Fibroblast of skin of left quadriceps (primary cell): ENCODE results near the gene VWA2.
"Not testable (repeated sequence)": the region's sequence is repeated elsewhere in the genome, so short reads cannot be mapped to it uniquely, and the experiment has no call there.

Experiments
- DNase-seq, 2 experiments: peaks; one replicate each; pipeline ENCODE4 v3.0.0-alpha.2; 2013; ENCODE audit warnings: low read depth in 2 of 2

Gene VWA2

DNA sequence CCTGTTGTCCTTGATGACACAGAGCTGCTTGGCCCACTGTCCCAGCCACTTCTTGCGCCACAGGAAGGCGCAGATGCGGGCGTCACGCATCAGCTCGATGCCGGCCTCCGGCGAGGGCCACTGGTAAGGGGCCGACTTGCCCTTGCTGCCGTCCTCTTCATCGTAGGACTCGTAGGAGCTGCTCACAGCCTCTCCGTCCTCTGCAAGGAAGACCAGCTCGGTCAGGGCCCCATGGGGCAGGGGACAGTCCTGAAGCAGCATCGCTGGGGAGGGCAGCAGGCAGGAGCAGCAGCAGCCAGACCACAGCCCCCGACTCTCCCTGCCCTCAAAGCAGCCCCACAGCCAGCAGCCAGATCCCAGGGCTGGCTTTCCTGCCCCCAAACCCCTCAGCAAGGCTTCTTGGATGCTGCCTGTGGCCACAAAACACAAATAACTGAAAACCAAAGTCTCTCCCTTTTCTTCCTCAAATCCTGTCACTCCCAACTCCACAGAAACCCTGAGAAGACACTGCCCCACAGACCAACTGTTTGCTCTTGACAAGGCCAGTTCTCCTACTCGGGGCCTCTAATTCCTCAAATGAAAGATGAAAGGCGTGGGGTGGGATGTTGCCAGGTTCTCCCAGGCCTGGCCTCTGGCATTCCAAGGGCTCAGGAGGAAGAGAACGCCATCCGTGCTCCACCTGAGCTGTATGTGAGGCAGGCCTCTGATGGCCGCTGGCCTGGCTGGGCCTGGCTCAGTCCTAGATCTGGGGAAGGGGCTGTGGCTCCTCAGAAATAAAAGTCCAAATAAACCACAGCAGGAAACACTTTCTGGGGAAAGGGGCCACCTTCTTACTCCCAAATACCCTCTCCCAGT is 76.7 kb downstream of the VWA2 start:
- no peak for DNase-seq

DNA sequence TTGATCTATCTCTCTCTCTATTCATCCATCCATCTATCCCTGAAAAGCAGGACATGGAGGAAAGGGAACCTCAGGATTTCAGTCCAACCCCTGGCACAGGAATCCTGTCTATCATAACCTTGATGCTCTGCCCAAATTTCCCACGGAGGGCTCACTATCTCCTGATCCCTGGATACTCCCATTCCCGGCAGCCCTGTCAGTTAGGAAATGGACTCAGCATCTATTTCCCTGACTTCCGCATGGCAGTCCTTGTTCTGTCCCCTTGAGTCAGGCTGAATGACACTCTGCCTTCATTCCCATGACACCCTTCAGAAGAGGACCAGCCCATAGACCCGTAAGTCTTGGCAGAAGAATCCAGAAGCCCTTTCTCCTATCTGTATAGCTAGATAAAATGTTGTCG is 77.7 kb downstream of the VWA2 start:
- no peak for DNase-seq

DNA sequence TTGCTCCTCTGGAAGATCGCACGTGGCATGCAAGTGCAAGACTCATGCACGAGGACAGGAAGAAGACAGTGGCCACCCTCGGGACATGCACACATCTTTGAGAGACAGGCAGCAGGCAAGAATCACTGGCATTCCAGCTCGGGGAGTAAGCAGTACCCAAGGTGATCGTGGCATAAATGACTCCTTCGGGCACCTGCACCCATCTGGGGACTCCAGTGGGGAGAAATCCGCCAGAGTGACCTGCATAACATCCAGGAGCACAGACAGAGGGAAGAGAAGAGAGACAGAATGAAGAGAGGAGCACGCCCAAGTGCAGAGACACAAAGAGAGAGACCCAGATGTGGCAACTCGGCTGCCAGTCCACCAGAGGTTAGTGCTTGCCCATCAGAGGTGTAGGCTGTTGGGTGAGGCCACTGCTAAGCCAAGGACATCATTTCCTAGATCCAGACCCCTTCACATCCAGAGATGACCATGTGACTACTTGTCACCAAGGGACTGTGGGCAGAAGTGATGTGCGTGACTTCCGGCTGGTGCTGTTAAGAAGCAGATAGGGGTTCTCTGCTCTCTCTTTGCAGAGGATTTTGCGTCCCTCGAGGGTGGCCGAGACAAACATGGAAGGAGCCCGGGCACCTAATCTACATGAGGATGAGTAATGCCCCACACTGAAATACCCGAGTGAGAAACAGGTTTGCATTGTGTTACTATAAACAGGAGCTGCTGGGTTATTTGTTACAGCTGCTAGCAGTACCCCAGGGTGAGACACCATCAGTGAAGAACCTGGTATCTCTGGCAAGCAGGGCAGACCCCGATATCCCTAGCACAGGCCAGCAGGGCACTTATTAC is 80.6 kb downstream of the VWA2 start:
- no peak for DNase-seq

DNA sequence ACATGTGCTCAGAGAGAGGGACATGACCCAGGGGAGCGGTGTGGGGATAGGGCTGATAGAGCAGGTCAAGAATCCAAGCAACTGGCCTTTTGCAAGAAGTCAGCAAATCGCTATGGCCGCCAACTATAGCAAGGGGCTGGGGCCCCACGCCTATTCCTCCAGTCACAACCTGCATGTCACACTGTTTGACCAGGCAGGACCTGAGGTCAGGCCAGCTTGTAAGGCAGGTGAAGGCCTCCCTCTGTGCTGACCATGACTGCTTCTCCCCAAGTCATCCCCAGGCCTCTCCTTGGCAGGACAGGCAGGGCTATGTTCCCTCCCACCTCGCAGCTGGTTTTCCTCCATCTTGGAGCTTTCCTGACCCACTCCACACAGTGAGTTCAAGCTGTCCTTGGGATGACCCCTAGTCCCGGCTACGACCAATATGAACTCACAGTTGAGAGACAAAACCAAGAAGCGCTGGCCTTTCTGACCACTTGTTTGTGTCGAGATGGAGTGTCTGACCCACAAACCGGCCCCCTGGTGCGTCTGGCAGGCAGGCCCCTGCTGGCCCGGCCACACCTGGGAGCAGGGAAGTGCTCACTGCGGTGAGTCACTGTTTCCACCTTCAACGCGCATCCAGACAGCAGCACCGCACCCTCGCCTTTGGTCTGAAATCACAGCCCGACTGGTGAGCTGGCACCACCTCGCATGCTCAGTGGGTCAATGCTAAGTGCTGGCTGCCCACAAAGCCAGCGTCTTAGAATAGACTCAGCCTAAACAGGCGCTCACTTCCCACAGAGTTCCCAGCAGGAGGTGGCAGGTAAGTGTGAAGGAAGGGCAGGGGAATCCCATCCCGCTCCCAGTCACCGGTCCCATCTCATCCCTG is 81.4 kb downstream of the VWA2 start:
- DNase-seq: no peak

DNA sequence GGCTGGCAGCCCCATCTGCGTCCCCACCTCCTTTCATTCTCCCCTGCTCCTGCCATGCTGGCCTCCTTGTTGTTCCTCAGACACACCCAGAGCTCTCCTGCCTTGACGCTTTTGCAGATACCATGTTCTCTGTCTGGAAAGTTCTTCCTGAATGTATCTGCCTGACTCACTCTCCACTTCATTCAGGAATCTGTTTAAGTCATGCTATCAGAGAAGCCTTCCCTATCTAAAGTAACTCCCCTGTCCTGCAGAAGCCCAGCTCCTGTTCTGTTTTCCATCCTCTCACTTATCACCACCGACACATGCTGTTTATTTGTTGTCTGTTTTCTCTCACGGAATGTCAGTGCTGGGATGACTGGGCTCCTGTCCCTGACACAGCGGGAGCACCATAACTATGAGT is 83.3 kb downstream of the VWA2 start:
- no peak for DNase-seq

DNA sequence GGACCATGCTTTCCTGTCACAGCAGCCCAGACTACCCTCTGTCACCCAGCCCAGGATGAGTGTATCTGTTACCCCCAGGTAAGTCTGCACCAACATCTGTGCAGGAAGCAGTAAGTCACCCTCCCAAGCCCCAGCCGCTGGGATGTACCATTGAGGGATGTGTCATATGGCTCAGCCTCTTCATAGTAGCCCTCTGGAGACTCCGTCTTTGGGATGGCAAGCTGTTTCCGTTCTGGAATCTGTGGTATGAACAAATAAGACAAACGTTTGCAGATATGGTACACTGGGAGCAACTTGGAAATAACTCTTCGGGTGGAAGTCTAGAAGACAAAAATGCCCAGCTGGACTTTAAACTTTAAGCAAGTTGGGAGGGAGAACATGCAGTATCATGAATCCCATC is 84.0 kb downstream of the VWA2 start:
- DNase-seq: no peak

DNA sequence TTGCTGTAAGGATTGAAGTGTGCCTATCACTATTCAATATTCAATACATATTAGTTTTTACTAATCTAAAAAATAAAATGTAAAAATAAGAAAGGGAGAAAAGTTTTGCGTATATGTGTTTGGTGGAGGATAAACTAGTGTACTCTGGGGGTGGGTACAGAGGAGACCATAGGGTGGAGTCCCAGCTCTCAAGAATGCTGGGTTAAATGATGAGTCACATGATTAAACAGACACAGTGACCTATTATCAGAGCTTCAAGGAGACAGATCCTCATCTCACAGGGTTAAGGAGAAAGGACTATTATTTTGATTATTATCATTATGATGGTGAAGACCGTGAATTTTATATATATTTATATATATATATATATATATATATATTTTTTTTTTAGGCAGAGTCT is 87.7 kb downstream of the VWA2 start:
- no peak for DNase-seq

DNA sequence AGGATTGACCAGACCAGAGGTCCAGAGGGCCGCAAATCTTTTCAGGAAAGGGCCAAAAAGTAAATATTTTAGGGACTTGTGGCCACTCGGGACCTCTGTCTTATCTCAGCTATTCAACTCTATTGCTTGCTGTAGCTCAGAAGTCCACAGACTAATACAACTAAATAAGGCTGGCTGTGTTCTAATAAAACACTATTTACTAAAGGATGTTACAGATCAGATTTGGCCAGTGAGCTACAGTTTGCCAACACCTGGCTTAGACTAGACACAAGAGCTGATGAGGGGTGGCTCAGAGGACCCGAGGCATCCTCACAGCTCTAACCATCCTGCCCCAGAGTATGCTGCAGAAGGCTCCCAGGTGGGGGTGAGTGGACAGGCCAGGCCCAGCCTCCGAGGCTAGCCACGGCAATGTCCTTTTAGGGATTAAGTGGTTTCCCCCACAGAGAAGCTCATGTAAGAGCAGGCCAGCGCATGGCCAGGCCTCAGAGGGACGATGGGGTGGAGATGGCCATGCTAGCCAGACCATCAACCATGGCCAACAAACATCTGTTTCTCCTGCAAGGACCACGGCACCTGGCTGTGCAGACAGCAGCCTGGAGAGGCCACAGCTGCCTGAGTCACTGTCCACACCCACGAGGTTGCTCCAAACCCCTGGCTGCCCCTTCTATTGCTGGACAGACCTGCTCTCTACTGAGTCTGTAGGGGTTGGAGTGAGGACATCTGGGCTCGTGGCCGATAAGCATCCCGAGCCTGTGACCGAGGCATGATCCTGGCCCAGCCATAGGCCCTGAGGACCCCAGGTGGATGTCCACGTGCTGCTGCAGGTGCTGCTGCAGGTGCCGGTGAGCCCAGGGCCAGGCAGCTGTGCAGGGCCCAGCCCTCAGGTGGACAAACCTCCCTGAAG is 88.7 kb downstream of the VWA2 start:
- no peak for DNase-seq

DNA sequence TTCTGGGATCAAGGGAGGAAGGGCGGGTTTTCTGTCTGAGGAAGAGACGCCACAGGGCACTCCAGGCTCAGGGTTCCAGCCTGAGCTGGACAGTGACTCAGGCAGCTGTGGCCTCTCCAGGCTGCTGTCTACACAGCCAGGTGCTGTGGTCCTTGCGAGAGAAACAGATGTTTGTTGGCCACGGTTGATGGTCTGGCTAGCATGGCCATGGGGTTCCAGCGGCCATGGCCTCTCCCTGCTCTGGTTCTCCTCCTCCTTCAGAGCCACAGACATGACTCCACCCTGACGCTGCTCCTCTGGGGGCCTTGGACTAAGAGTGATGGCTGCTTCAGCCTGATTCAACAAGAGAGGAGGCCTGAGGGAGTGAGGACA is 89.4 kb downstream of the VWA2 start:
- no peak for DNase-seq

DNA sequence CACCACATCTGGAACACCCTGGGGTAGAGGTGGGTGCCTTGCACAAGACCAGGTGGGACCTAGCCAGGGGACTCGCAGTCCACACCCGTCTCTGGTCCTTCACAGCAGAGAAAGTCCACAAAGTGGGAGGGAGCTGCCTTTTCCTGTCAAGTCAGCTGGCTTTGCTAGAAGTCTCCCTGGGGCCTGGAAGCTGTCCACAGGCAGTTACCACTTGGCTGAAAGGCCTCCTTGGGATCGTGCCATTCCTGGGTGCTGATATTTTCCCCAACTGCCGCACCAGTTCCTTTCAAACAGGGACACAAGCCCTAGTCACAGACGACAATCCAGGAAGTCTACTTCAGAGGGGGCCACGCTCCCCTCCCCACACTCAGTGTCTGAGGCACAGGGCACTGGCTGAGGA is 89.8 kb downstream of the VWA2 start:
- DNase-seq: no peak

DNA sequence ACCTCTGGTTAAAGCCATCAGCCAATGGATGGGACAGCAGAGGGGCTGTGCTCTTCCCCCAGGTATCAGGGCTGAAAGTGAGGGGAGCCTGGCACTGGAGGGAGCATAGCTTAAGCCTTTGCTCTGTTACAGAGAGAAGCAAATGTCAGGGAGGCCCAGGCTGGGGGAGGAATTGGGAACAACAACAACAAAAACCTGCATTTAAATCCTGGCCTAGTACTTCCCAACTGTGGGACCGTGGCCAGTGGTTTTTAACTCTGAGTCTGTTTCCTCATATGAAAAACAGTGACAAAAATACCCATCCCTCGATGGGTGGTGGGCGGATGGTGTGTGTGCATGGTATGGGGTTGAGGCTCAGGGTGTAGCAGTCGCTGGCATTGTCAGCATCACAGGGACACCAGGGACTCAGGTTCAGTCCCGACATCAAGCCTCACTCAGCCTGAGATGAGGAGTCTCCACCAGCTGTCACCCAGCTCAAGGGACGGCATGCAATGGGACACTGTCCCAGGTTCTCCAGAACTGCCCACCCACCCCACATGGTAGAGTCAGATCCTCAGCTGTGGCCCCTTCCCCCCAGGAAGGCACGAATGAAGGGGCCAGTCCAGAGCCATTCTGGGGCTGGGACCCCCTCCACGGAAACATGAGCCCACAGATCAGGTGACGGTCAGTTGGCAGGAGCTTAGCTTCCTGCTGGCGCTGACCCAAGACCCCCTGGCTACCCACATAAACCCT is 90.7 kb downstream of the VWA2 start:
- DNase-seq: no peak

DNA sequence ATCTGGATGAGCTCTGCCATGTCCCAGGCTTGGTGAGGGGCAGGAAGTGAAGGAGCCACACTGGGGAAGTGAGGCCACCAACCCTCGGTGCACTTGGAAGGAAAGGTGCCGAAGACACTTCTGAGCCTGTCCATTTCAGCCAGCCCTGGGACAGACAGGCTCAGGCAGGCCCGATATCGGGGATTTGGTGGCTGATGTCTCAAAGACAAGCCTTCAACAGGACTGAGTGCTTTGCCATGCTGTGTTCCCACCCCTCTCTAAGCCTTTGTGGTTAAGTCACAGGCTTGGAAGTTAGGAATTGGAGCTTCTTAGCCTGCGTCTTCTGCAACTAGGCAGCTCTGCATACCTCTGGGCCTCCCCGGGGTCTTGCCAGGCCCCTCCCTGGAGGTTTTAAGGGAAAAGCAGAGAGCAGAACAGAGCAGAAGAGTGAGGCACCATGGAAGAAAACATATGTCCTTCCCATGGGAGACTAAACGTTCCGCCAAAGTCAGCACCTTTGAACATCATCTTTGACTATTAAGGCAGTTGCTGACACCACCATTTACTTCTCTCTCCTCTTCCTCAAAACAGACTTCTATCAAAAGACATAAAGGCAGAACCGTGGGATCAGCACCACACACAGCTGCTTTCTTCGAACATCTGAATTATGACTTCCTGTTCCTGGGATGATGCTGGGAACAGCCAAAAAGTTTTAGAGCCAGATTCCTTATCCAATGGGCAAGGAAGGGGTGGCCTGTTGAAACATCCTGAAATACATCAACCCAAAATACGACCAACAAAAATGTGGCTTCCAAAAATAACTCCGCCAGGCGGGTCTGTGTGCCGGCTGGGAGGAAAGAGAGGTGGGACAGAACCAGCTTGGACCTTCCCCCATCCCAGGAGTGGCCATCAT is 93.5 kb downstream of the VWA2 start:
- peak in 1 of 2 experiments; percentile 7 for DNase-seq

DNA sequence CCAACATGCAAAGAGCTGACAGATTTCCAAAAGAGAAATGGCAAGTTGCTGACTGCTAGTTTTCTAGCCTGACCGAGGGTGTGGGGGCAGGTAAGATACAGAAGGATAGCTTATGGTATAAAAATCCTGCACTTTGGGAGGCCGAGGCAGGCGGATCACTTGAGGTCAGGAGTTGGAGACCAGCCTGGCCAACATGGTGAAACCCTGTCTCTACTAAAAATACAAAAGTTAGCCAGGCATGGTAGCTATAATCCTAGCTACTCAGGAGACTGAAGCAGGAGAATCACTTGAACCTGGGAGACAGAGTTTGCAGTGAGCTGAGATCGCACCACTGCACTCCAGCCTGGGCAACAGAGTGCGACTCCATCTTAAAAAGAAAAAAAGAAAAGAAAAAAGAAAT is 94.4 kb downstream of the VWA2 start:
- not testable (repeated sequence) for DNase-seq

DNA sequence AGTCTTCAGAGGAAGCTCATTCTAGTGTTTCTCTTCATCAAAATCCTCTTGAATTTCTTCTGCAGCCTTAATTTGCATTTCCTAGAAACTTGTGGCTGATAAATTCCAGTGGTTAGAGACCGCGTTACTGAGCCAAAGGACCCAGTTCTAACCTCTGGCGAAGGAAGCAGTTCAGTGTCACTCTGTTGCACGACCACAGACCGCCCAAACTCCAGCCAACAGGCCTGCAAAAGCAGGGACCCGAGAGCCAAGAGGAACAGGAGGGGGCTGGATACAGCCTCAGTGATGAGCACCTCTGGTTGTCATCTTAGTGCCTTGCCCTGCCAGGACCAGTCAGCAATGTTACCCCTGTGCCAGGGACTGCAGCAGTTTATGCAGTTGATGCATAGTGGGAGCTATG is 95.2 kb downstream of the VWA2 start:
- no peak for DNase-seq

DNA sequence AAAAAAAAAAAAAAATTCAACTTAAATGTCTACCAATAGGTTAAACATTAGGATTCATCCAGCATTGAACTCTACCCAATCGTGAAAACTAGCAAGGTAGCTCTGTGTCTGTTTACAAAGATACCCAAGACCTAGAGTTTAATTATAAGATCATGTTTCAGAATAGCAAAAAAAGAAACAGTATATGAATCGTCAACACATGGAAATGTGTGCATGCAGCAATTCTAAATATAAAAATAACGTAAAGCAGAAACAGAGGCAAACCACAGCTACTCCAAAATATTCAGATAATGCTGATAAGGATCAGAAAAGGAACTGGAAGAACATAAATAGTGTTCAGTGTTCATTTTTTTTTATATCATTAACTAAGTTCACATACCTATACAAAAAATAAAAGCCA is 96.6 kb downstream of the VWA2 start:
- no peak for DNase-seq

DNA sequence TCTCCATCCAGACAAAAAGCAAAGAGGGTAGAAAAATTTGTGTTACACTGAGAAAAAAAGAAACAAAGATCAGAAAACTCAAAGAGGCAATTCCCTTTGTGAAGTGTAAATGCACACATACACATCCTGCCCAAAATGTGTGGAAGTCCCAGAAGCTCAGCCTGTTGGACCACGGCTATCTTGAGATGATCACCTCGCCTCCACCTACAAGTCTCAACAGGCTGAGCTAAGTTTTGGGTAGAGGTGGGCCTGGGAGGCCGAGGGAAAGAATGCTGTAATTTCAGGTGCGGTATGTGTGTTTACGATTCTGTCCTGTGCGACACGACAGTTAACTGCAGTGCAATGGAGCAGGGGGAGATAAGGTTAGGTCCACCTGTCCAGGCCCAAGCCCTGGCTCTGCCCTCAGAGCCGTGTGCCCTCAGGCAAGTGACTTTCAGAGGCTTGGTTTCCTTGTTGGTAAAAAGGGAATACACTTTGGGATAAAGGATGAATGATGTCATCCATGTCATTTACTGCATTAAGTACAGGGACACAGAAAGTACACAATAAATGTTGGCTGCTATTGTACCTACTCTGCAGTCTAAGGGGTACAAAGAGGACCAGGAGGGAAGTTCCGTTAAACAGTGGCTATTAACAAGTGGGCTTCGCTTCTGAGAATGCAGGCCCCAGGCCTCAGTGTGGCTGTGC is 97.9 kb downstream of the VWA2 start:
- no peak for DNase-seq

DNA sequence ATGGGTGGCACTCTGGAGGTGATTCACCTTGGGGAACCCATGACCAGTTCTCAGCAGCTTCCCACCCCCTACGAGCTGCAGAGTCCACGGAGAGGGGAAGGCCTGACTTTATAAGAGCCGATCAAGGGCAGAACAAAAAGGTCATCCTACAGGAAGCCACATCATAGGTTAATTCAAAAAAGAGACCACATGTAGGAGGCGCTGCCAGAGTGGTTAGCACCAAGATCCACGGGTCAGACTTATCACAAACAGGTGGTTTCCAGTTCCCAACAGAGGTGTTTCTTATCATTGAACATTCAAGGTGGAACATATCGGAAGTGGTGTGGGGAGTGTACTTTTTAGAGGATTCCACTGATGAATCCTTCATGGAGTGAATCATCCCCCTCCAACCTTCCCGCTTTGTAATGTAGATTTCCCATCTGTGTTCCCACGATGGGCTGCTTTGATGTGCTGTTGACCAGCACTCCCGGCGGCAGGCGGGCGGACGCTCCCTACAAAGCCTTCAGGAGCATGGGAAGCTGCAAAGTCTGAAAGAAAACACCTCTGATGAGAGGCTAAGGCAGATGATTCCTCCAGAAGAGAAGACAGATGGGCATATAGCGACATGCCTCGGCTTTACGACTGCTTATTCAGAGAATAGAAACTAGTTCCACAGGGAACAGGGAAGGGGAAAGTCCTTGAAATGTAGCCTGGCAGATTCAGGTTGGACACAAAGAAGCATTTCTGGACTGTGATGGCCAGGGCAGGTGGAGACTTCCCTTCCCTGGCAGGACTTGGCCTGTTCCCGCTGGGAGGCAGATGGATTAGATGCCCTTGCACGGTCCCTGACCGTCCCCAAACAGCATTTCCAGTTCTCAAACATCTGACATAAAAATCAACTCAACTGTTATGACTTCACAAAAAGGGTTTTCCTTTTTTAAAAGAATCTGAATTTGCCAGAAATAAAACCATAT is 98.7 kb downstream of the VWA2 start:
- no peak for DNase-seq

DNA sequence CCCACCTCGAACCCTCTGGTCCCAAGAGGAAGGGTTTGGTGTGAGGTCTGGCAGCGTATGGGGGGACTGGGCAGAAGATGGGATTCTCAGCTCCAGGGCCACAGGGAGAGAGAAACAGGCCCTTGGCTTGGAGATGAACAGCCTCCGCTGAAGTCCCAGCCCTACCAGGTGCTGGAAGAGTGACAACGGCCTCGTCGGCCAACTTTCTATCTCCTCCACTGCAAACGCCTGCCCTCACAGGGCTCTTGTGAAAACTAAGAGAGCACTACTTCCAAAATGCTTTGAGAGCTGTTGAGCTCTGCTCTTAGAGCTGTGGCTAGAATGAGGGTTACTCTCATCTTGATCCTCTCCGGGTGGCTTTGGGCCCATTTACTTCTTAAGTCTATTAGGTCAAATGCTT is 101.8 kb downstream of the VWA2 start:
- DNase-seq: no peak
